ENCODE results near the gene MED22.
A peak's percentile ranks its signal among the peaks of the same experiment; 100 is the strongest.
"Not testable (repeated sequence)": the region's sequence is repeated elsewhere in the genome, so short reads cannot be mapped to it uniquely, and the experiment has no call there.

The MED22 gene

DNA sequence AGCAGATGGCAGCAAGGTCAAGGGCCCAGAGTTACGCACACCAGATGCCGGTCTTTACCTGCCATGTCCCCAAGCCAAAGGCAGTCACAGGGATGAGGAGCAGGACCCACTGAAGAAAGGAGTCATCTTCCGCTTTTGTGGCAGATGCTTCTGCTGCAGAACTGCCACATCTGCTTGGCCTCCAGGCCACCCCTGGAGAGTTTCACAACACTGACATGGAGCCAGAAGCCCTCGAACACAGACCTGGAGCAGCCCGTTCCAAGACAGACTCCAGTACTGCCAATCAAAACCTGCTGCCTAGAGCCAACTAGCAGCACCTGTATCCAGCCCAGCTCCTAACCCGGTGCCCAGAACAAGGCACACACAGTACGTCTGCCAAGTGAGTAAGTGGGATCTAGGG lies 6.8 kb upstream of the MED22 start:
- DNase-seq, result no peak

DNA sequence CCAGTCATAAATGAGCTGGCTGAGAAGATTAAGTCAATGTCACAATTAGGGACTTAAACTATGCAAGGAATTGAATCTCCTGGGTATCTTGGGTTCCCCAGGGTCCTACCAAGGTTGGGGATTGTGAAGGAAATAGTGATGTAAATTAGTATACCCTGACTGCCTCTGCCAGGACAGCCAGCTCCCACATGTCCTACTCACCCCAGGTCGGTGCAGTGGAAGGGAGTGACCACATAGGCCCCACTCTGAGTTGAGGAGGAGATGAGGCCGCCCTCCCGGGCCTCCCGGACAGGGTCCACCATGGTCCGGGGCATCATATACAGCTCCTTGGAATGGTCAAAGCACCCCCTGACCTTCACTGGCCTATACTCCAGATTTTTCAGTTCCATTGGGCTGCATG lies 5.6 kb upstream of the MED22 start:
- DNase-seq, result no peak

DNA sequence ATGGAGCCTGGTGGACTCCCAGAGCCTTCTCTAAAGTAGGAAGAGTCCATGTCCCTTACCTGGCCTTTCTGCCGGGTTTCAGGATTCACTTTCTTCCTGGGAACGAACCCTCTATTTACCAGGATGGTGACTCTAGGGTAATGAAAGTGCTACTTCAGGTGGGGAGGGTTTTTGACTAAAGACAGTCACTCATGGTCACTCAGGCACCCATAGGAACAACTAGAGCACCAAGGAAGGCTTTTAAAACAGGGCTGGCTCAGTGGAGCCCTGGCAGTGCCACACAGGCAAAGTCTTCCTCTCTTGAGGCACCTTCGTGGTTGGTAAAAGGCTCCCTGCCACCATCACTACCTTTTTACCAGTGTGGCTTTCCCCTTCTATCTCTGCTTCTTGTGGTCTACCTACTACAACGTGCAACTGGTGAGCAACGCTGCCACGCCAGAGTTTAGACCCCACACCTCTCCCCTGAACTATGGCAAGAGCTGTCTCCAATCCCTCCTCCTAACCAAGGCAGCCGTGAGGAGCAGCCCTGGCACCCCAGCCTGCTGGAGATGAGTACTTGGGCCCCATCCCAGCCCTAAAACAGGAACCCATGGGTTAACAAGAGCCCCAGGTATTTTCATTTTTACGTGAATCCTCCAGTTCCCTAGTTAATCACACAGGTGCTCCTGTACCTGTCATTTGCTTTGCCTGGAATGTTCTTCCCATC lies 4.9 kb upstream of the MED22 start:
- no peak for DNase-seq

DNA sequence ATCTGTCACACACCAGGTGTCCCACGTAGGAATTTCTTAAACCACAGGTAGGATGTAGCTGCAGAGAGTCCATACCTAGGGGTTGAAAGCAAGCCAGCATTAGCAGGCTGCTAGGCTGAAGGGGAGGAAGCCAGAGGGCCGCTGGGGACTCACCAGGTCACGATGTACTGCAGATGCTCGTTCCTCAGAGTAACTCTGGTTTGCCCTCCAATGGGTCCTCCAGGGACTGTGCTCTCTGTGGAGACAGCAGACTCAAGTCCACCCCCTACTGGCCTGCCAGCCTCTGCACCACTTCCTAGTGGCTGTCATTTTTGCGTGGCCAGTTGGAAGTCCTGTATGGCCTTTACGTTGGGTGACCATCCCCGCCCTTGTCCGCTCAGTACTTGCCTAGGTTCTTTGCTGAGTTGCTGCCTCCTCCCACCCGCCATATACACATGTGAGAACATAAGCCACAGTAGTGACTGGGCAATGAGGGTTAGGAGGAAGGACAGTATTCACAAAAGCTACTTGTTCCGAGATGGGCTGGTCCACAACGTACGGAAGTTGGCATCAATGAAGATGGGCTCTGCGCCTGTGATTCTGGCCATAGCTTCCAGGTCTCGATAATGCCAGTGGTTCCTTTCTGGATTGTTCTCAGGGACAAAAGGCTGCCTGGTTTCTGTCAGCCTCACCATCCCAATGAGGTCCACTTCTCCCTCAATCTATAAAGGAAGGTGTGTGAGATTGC lies 4.1 kb upstream of the MED22 start:
- DNase-seq, result peak in 1 of 6 experiments; percentile 11

DNA sequence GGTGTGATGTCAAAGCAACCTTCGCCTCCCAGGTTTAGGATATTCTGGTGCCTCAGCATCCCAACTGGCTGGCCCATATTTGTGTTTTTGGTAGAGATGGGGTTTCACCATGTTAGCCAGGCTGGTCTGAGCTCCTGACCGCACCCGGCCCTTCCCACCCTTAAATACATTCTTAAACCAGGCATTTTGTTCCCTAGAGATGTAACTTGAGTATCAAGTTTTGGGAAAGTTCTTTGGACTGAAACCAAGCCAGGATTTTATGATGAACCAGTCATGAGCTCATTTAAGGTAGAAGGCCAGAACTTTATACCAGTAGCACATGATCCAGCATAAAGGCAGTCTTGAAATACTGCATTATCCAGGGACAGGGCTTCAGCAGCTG lies 3.6 kb upstream of the MED22 start:
- DNase-seq, result no peak

DNA sequence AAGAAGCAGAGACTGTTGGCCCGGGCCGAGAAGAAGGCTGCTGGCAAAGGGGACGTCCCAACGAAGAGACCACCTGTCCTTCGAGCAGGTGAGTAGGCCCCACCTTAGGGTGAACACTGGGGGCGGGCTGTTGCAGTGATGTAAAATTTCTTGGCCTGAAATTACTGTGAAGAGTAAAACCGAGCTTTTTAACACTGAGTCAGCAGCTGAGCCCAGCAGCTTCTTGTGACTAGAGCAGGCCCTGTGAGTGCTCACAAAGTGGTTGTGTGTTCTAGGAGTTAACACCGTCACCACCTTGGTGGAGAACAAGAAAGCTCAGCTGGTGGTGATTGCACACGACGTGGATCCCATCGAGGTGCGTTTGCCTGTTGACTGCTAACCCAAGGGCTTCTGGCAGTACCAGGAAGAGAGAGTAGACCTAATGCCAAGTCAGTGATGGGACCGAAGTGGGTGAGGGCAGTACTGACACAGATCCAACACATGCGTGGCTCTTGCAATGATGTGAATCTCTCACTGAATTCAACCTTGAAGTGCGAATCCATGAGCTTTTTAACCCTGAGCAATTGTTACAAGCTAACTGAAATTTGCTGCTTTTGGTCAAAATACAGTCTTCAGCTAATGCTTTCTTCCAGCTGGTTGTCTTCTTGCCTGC lies 2.2 kb upstream of the MED22 start:
- no peak for DNase-seq

DNA sequence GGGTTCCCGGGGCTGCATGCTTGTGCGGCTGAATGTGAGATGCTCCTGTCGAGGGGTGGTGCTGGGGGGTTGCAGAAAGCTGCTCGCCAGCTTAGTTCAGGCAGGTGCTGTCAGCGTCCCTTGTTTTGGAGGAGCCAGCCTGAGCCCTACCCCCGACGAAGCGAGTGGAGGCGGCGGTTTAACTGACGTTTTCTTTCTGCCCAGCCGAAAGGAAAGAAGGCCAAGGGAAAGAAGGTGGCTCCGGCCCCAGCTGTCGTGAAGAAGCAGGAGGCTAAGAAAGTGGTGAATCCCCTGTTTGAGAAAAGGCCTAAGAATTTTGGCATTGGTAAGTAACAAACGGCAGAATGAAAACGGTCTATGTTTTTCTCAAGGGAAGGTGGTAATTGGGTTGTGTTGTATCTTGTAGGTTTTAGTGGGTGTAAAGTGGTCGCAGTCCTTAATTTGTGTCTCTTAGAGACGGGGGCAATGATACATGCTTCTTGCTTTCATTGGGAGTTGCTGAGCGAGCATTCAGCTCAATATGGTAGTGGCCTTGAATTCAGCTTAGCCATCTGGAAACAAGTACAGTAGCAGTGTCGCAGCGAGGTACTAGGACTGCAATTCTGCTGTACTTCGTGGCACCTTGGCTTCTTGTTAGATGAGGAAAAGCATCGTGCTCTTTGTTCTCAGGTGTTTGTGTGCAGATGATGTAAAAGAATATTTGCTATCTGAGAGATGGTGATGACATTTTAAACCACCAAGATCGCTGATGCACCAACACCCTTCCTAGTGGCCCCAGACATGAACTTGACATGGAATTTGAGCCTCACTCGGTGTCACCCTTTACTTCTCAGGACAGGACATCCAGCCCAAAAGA lies 1.0 kb upstream of the MED22 start:
- no peak for DNase-seq

DNA sequence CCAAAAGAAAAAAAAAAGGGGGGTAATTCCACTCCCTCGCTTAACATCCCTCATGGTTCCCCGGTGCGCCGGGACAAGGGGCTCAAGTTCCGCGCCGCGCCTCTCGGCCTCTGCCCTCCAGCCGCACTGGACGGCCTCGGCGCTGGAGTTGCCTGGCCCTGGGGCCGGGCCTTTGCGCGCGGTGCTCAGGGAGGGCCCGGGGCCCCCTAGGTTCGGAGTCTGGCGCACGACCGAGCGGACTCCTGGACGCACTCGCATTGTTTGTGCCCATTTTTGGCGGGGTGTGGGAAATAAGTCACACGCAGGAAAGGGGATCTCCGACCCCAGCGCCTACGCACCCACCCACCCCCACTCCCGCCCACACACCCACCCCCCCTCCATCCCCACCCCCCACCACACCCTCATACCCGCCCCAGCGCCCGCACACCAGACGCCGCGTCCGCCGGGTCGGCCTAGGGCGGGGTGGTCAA lies 381 bp downstream of the MED22 start:
- DNase-seq, result peak in 5 of 6 experiments; percentile 39 to 67 (median 59)

DNA sequence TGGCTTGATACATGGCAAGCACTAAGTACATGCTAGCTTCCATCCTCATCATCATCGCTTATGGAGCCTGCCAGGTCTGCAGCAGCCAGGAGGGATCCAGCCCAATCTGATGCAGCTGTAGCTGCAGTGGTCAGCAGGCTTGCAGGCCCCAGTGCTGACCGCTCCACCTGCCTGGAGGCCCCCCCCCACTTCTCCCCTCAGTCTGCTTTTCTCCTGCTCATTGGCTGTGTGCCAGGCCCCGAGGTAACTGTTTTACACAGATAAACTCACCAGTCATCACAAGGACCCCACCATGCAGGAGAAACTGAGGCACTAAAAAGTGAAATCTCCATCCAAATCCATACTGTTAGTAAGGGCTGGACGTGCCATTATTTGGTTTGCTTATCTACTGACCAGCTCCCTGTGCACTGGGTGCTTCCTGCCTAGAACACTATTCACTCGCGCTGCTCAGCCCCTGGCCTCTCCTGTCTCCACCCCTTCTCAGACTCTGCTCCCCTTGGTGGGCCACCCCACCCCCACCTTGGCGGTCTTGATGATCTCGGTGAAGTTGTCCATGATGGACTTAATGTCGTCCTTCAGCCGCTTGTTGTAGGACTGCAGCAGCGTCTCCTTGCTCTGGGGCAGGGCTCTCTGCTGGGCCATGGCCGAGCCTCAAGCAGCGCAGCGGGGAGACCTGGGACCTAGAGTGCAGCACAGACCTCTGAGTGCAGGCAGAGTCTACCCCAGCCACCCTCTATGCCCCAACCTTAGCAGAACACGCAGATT lies 1.7 kb downstream of the MED22 start:
- DNase-seq, result no peak

DNA sequence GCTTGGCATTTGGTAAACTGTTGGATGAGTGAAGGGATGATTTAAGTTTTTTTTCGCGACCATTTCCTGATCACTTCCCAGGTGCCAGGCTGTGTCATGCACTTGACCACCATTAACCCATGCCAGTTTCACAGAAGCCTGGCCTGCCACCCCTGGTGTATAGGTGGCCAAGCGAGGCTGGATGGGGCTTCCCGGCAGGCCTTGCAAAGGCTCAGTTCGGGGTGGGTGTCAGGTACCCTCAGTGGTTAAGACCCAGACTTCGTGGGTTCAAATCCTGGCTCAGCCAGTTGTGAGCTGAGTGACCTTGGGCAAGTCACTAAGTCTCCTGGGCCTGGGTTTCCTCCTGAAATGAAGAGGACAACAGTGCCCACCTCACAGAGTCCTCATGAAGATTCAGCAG lies 2.3 kb downstream of the MED22 start:
- DNase-seq, result no peak

DNA sequence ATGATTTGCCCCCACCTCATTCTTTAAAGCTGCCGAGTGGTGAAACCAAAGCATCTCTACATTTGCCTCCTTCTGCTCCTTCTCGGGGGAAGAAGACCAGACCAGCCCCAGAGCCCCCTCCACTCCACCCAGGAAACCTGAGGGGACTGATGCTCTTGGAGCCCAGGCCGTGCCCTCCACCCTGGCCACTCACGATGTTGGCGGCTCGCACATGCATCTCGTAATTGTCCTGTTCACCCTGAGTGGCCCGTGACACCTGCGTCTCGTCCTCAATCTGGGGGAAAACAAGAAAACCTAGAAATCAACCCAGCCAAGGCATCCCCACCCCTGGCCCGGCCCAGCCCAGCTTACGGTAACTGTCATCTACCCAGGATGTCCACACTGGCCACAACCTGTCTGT lies 3.0 kb downstream of the MED22 start:
- DNase-seq, result no peak

DNA sequence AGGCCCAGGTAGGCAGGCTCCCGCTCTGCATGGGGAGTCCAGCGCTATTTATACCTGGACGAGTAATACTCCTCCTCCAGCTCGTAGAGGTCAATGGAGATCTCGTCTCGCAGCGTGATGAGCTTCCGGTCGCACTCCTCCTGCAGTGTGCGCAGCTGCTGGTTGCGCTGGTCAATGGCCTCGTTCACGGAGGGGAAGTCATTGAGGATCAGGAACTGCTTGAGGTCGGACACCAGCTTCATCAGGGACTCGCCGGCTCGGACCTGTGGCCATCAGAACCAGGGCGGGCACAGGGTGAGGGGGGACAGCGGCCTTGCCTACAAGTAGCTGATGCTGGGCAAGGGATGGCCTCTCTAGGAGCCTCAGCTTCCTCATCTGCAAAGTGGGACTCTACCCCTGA lies 3.9 kb downstream of the MED22 start:
- no peak for DNase-seq

DNA sequence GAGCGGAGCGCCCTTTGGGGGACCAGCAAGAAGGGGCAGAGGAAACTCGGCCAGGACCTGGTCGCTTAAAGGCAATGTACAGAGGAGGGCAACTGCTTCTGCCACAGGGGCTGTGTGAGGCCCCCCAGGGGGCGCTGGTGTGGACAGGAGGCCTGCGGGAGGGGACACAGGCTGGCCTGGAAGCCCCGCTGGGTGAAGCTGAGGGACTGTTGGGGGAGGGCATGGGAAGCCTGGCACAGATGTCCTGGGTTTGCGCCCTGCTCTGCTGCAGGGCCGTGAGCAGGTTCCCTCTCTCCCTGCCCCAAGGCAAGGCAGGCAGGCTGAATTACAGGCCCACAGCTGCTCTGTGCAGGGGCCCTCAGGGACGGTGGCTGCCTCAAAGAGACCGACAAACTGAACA lies 5.4 kb downstream of the MED22 start:
- DNase-seq, result no peak

DNA sequence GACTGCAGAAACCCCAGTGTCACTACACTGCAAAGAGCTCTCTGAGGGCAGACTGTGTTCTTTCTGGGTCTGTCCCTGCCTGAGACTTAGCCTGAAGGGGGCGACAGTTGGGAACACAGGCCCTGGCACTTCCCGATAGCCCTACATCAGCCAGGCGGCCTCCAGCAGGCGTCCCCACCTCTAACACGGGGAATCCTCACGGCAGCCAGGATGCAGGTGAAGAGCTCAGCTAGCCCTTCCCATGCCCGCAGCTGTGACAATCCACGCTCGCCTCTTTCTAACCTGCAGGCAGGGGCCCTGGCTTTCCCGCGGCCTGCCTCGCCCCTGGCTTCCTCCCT lies 5.9 kb downstream of the MED22 start:
- no peak for DNase-seq

DNA sequence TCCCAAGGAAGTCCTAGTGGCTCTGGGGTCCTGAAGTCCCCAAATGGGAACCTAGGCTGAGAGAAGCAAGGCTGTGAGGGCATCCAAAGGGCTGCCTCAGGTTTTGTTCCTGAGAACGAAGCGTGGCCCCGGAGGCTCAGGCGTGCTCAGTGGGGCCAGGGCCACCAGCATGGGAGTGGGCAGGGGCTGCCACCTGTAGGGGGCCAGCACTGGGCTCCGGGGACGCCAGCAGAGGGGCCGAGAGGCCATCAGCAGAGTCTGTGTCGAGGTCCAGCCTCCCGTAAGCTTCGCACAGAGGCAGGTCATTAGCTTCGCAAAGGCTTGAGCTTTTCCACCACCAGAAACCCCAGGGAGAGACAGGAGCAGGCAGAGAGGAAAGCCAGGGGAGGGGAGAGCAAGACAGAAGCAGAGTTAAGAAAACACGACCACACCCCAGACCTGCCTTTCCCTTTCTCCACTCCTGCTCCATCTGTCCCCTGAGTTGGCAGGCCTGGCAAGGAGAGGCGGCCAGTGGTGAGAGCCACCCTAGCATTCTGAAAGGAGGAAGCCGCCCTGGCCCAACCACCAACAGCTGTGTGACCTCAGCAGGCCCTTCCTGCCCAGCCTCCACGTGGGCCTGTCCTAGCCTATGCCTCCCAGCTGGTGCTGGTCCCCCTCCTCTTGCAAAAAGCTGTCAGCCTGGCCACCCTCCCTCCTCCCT lies 6.4 kb downstream of the MED22 start:
- no peak for DNase-seq

DNA sequence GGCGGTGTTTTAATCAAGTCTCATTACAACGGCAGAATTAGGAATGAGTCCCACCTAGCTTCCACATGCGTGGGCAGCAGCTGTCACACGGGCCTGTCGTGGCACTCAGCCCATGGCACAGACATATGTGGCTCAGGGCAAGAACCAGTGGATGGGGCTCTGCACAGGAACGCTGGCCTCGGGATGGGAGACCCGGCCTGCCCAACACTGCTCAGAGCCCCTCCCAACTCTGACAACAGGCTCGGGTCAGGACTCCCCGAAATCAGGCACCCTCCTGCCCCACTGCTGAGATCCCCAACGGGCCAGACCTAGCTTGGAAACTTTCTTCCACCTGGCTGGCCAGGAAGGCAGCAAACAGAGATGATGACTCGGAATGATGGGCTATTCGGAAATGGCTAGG lies 7.0 kb downstream of the MED22 start:
- DNase-seq, result no peak

DNA sequence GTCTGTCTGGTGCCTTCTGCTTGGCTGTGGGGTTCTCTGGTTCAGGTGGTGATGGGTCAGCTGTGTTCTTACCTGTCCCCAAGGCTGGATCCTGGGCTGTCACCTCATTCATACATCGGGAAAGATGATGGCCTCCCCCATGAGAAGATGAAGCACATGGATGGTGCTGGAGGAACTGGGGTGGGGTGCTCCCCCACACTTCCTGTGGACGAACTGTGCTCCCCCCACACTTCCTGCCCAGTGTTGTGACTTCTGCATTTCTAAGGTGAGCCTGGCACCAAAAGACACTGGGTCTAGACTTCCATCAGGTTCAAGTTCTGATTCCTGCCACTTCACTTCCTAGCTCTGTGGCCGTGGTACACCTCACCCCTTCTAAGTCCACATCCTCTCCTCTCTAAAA lies 7.7 kb downstream of the MED22 start:
- no peak for DNase-seq

DNA sequence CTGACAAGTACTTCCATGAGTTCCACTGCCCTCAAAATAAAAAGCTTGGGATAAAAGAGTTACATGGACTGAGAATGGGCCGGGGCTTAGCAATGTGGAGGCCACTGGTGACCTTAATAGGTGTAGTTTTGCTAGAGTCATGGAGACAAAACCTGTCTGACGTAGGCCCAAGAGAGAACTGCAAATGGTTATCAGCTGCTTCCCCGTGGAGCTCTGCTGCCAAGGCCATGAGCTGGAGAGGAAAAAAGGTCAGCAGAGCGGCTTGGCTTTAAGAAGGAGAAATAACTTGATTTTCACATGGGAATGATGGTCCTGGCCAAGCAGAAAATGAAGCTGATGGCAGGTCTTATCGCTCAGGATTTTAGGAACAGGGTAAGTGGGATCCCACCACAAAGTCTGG lies 8.3 kb downstream of the MED22 start:
- DNase-seq, result no peak

DNA sequence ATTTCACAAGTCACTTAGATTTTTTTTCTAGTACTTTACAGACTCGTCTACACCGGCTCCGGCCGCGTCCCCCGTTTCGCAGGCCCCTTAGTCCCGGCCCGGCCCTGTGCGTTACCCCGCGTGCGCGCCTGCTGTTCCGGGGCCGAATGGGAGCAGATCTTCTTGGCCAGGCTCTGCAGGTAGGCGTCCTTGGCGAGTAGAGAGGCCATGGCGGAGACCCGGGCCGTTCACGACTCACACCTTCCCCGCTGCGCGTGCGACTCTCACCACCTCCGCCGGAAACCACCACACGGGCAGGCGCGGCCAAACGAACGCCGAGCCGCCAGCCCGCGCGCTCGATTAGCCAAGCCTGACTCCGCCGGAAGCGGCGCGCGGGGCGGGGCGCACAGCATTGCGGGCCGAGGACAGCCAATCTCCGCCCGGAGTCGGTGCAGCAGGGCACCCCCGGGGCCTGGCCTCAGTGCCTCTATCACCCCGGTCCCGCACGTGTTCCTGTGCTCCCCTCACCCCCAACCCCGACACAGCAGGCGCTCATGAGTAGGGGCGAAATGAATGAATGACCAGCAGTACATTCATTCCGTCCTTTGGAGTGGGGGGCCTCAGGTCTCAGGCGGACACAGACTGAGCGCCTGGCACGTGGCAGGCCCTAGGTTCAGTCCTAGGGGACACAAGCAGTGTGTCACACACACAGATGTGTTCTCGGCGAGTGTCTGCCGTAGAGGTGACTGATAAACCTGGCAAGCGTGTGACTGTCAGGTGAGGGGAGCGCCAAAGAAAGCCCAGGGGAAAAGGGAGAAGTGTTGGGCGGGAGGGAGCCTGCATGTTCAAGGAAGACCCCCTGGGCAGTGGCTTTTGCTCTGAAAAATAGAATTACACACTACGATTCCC lies 11.8 kb downstream of the MED22 start, which contains the start of gene SURF6:
Gene SURF6 (minus strand): TSS at position 265 of the 888 bp plus-strand sequence. CDS start 56 bp downstream, at position 209.
- peak; percentile 88 to 93 (median 90) for DNase-seq

DNA sequence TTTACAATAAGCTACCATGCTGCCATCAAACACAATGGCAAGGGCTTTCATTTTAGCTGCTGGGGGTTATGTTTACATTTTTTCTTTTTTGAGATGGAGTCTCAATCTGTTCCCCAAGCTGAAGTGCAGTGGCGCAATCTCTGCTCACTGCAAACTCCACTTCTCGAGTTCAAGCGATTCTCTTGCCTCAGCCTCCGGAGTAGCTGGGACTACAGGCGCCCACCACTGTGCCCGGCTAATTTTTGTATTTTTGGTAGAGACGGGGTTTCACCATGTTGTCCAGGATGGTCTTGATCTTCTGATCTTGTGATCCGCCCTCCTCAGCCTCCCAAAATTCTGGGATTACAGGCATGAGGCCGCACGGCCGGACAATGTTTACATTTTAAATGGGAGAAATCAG lies 13.0 kb downstream of the MED22 start:
- not testable (repeated sequence) for DNase-seq

DNA sequence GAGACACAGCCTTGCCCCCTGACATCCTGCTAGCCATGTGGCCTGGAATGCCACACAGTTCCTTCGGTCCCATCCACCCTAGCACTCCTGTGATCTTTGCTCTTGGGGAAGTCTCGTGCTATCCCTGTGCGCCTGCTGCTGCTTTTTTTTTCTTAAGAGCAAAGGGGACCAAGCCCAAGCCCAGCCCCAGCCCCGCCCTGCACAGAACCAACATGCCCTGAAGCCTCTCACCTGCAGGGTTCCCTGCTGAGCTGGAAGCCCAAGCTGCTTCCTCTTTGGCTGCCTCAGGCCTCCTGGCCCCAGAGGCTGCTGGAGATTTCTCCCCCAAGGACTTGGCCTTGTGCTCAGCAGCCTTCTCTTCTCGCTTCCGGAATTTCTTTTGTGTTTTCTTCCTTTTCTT lies 13.8 kb downstream of the MED22 start:
- no peak for DNase-seq

Measured in stimulated activated naive CD4-positive, alpha-beta T cell (primary cell).